Loucy (cell line): ENCODE data around the gene TMEM121.

ENCODE experiments used
- EZH2phosphoT487 ChIP-seq: fragments of 200-600 bp; IDR thresholded peaks from 2 replicates; pipeline ENCODE4 v1.6.1; 2018; ENCODE audit warnings: antibody characterized with exemption, mild to moderate bottlenecking, moderate library complexity, borderline replicate concordance
- TF ChIP-seq, protein P1 (sequence below): fragments of 200-600 bp; sonication (generic); conservative IDR thresholded peaks from 2 replicates; pipeline ENCODE4 v1.5.1; 2014; ENCODE audit warnings: mild to moderate bottlenecking, antibody characterized with exemption, low read length

DNA sequence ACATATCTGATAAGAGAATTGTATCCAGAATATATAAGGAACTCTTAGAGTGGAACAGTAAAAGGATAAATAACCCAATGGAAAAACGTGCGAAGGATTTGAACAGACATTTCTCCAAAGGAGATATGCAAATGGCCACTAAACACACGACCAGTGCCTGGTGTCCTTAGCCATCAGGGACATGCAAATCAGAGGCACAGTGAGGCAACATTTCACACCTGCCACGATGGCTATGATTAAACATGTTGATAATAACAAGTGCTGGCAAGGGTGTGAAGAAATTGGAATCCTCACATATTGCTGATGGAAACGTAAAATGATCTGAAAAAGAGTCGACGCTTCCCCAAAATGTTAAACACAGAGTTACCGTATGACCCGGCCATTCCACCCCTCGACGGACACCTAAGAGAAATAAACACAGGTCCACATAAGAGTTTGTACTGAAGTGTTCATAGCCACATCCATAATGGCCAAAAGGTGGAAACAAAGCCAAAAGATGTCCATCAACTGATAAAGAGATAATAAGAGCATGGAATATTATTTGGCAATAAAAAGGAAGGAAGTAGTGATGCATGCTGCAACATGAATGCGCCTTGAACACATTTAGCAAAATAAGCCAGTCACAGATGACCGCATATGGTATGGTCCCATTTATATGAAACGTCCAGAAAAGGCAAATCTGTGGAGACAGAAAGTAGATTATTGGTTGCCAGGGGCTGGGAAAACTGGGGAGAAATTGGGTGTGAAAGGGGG lies 6.3 kb upstream of the TMEM121 start:
- TF ChIP-seq, protein P1, sequence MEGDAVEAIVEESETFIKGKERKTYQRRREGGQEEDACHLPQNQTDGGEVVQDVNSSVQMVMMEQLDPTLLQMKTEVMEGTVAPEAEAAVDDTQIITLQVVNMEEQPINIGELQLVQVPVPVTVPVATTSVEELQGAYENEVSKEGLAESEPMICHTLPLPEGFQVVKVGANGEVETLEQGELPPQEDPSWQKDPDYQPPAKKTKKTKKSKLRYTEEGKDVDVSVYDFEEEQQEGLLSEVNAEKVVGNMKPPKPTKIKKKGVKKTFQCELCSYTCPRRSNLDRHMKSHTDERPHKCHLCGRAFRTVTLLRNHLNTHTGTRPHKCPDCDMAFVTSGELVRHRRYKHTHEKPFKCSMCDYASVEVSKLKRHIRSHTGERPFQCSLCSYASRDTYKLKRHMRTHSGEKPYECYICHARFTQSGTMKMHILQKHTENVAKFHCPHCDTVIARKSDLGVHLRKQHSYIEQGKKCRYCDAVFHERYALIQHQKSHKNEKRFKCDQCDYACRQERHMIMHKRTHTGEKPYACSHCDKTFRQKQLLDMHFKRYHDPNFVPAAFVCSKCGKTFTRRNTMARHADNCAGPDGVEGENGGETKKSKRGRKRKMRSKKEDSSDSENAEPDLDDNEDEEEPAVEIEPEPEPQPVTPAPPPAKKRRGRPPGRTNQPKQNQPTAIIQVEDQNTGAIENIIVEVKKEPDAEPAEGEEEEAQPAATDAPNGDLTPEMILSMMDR: no peak
- TF ChIP-seq EZH2phosphoT487: no peak
